Suprapubic skin (tissue), 4 donors: Measurements from ENCODE around the gene COL19A1.

Experiments used
- CTCF ChIP-seq, 2 donors: fragments of 200-600 bp in 1 of 2; fragments of 450-650 bp in 1 of 2; sonication (generic) in 1 of 2; IDR thresholded peaks; one replicate each; pipeline ENCODE4 v1.5.1; 2016 to 2019; ENCODE audit warnings: antibody characterized with exemption in 2 of 2, mild to moderate bottlenecking in 1 of 2, moderate library complexity in 1 of 2
- EP300 ChIP-seq: sonication (generic); formaldehyde crosslinking; IDR thresholded peaks from one replicate; pipeline ENCODE4 v1.6.1; 2017; ENCODE audit warnings: antibody characterized with exemption
- POLR2A ChIP-seq, 2 donors: fragments of 450-650 bp; IDR thresholded peaks; one replicate each; pipeline ENCODE4 v1.6.1; 2017; ENCODE audit warnings: antibody characterized with exemption in 2 of 2, mild to moderate bottlenecking in 2 of 2, moderate library complexity in 2 of 2
- POLR2AphosphoS5 ChIP-seq, 3 donors: sonication (generic); formaldehyde crosslinking; IDR thresholded peaks; one replicate each; pipeline ENCODE4 v1.6.1; 2017; ENCODE audit warnings: antibody characterized with exemption in 3 of 3

GRCh38 chr6:69933239-69933638 lies 66.9 kb downstream of the COL19A1 start:
- TF ChIP-seq POLR2AphosphoS5 (IDR thresholded peaks at IDR 0.05): no peak
- no peak for TF ChIP-seq POLR2A (IDR thresholded peaks at IDR 0.05)
- no peak for TF ChIP-seq EP300
- no peak for TF ChIP-seq CTCF (IDR thresholded peaks at IDR 0.05)
